RWPE2 (cell line): ENCODE results near the gene CHST11.

Experiments
- ATAC-seq: fragments of 200-7000 bp; cut with Tn5 transposase; 3 replicates; pipeline ENCODE4 v1.9.1; 2021; ENCODE audit warnings: low read depth
- DNase-seq: peaks from one replicate; pipeline ENCODE4 v3.0.0-alpha.2; 2020; ENCODE audit warnings: low spot score
- H3K27ac ChIP-seq: fragments of 450-650 bp; 2 replicates; pipeline ENCODE4 v1.5.1; 2017; ENCODE audit warnings: mild to moderate bottlenecking; ENCODE audit not compliant: poor library complexity, severe bottlenecking
- H3K27me3 ChIP-seq: fragments of 250-450 bp; sonication (Bioruptor Pico); 2 replicates; pipeline ENCODE4 v1.5.1; 2021; ENCODE audit warnings: mild to moderate bottlenecking, moderate library complexity; ENCODE audit not compliant: insufficient read depth, poor library complexity, severe bottlenecking
- H3K36me3 ChIP-seq: fragments of 250-450 bp; sonication (Bioruptor Pico); 2 replicates; pipeline ENCODE4 v1.5.1; 2020; ENCODE audit warnings: low read depth, mild to moderate bottlenecking, moderate library complexity
- H3K4me1 ChIP-seq: fragments of 250-450 bp; sonication (Bioruptor Pico); 2 replicates; pipeline ENCODE4 v1.5.1; 2021; ENCODE audit warnings: mild to moderate bottlenecking, moderate library complexity; ENCODE audit not compliant: insufficient read depth, poor library complexity, severe bottlenecking
- H3K4me3 ChIP-seq: fragments of 250-450 bp; sonication (Bioruptor Pico); 2 replicates; pipeline ENCODE4 v1.5.1; 2021; ENCODE audit warnings: mild to moderate bottlenecking, moderate library complexity; ENCODE audit not compliant: severe bottlenecking
- H3K9me3 ChIP-seq: fragments of 250-450 bp; sonication (Bioruptor Pico); 2 replicates; pipeline ENCODE4 v1.5.1; 2021; ENCODE audit warnings: mild to moderate bottlenecking, moderate library complexity; ENCODE audit not compliant: severe bottlenecking
- CTCF ChIP-seq: fragments of 450-650 bp; IDR thresholded peaks from one replicate; pipeline ENCODE4 v1.5.1; 2017; ENCODE audit warnings: mild to moderate bottlenecking, moderate library complexity; ENCODE audit not compliant: poor library complexity, severe bottlenecking

Gene CHST11

GRCh38 chr12:104421343-104421742 lies 35.4 kb upstream of the CHST11 start:
- DNase-seq (no peak), ATAC-seq (no peak)
- H3K9me3 ChIP-seq = no peaks in the 10 kb centered on the region
- no peak overlapping the region for H3K27ac ChIP-seq
- peaks cover 15% of the 10 kb centered on the region for H3K4me1 ChIP-seq
- no peak for TF ChIP-seq CTCF
- no peaks in the 10 kb centered on the region for H3K27me3 ChIP-seq
- H3K4me3 ChIP-seq = no peak overlapping the region
- H3K36me3 ChIP-seq = no peaks in the 10 kb centered on the region

GRCh38 chr12:104422441-104422840 lies 34.3 kb upstream of the CHST11 start:
- peaks cover 15% of the 10 kb centered on the region for H3K4me1 ChIP-seq
- H3K27ac ChIP-seq = no peak overlapping the region
- DNase-seq (no peak), ATAC-seq (no peak)
- H3K27me3 ChIP-seq = no peaks in the 10 kb centered on the region
- no peaks in the 10 kb centered on the region for H3K36me3 ChIP-seq
- TF ChIP-seq CTCF = no peak
- H3K4me3 ChIP-seq = no peak overlapping the region
- H3K9me3 ChIP-seq = no peaks in the 10 kb centered on the region

- ATAC-seq (peak; percentile 35; the same call in 1 of the 3 replicates), DNase-seq (no peak)
- no peaks in the 10 kb centered on the region for H3K36me3 ChIP-seq
- no peak for TF ChIP-seq CTCF
- no peaks in the 10 kb centered on the region for H3K9me3 ChIP-seq
- H3K27ac ChIP-seq = no peak overlapping the region
- H3K27me3 ChIP-seq = no peaks in the 10 kb centered on the region
- no peak overlapping the region for H3K4me3 ChIP-seq
- peaks cover 15% of the 10 kb centered on the region for H3K4me1 ChIP-seq
These were observed 33.5 kb upstream of the CHST11 start for GRCh38 chr12:104423273-104423672.

GRCh38 chr12:104423809-104424208 lies 32.9 kb upstream of the CHST11 start:
- no peak for ATAC-seq
- H3K27ac ChIP-seq = no peak overlapping the region
- TF ChIP-seq CTCF = no peak
- DNase-seq = no peak
- H3K4me1 ChIP-seq = peaks cover 15% of the 10 kb centered on the region
- no peak overlapping the region for H3K4me3 ChIP-seq
- H3K9me3 ChIP-seq = no peaks in the 10 kb centered on the region
- no peaks in the 10 kb centered on the region for H3K27me3 ChIP-seq
- no peaks in the 10 kb centered on the region for H3K36me3 ChIP-seq

GRCh38 chr12:104424955-104425354 lies 31.8 kb upstream of the CHST11 start:
- peaks cover 15% of the 10 kb centered on the region for H3K4me1 ChIP-seq
- no peak for DNase-seq
- no peak for TF ChIP-seq CTCF
- H3K9me3 ChIP-seq = no peaks in the 10 kb centered on the region
- no peaks in the 10 kb centered on the region for H3K27me3 ChIP-seq
- H3K36me3 ChIP-seq = no peaks in the 10 kb centered on the region
- H3K4me3 ChIP-seq = no peak overlapping the region
- ATAC-seq = no peak
- no peak overlapping the region for H3K27ac ChIP-seq
